Heart right ventricle (tissue), 16 donors: ENCODE results near the gene ZFP42. TPM values are rescaled to one million over a fixed set of nuclear protein-coding genes. Genes with fewer than 3 reads are reported as not detected.

Experiments used
- ATAC-seq, 8 donors: fragments of 200-7000 bp; cut with Tn5 transposase; one replicate each; pipeline ENCODE4 v1.9.1; 2020; ENCODE audit warnings: mild to moderate bottlenecking in 8 of 8, moderate library complexity in 8 of 8, moderate number of reproducible peaks in 1 of 8
- DNase-seq, 2 donors: peaks; one replicate each; pipeline ENCODE4 v3.0.0-alpha.2; 2020
- H3K27ac ChIP-seq, 10 donors: fragments of 200-600 bp; sonication (generic) in 2 of 10; one replicate each; pipeline versions ENCODE4 v1.5.0 to v1.8.0; 2020 to 2022; ENCODE audit warnings: mild to moderate bottlenecking in 3 of 10
- H3K27me3 ChIP-seq, 7 donors: fragments of 200-600 bp; one replicate each; pipeline ENCODE4 v1.8.0; 2021 to 2022; ENCODE audit warnings: mild to moderate bottlenecking in 2 of 7
- H3K36me3 ChIP-seq, 9 donors: fragments of 200-600 bp; sonication (generic) in 1 of 9; one replicate each; pipeline versions ENCODE4 v1.5.0 to v1.8.0; 2020 to 2022; ENCODE audit warnings: mild to moderate bottlenecking in 2 of 9
- H3K4me1 ChIP-seq, 9 donors: fragments of 200-600 bp; sonication (generic) in 1 of 9; one replicate each; pipeline versions ENCODE4 v1.5.0 to v1.8.0; 2020 to 2022; ENCODE audit warnings: mild to moderate bottlenecking in 4 of 9
- H3K4me3 ChIP-seq, 10 donors: fragments of 200-600 bp; sonication (generic) in 2 of 10; one replicate each; pipeline versions ENCODE4 v1.5.0 to v1.8.0; 2020 to 2022; ENCODE audit warnings: mild to moderate bottlenecking in 7 of 10, moderate library complexity in 2 of 10
- H3K9me3 ChIP-seq, 11 donors: fragments of 200-600 bp in 10 of 11; sonication (generic) in 2 of 11; one replicate each; pipeline versions ENCODE4 v1.5.0 to v1.8.0; 2013 to 2022; ENCODE audit warnings: mild to moderate bottlenecking in 2 of 11, control low read depth in 1 of 11, moderate library complexity in 1 of 11
- WGBS, 2 donors: extraction: QIAGEN DNeasy Blood & Tissue Kit; methylation state at CpG; one replicate each; pipeline ENCODE4 v1.1.7; 2013; ENCODE audit warnings: inconsistent platforms in 1 of 2; 5-methylcytosine and 5-hydroxymethylcytosine counted together
- intact Hi-C, 10 donors: fragments of 100-400 bp; cut with DNase I; formaldehyde crosslinking; loops; one replicate each; pipeline versions ENCODE4 v1.11.1 to v1.14.2; 2022
- polyA plus RNA-seq, 2 donors: library from polyadenylated mRNA; stranded (reverse); fragments of 200-250 nt; gene quantifications; one replicate each; pipeline ENCODE4 v1.2.3, GENCODE V29; 2013
- total RNA-seq, 10 donors: library from RNA; stranded (reverse); fragmentation: NEBNext Ultra II Directional in 3 of 10; extraction: Animal tissue kit (Norgen Biotek cat#: 25700) in 3 of 10; gene quantifications; one replicate each; pipeline versions ENCODE4 v1.2.1 to v1.2.4, GENCODE V29; 2021 to 2023
- TF ChIP-seq, protein P1 (sequence below), 9 donors: fragments of 200-600 bp; sonication (generic) in 2 of 9; IDR thresholded peaks; one replicate each; pipeline versions ENCODE4 v1.5.0 to v1.8.0; 2021 to 2022; ENCODE audit warnings: antibody characterized with exemption in 9 of 9, mild to moderate bottlenecking in 5 of 9, moderate library complexity in 1 of 9
- donor health status: Arrhythmogenic right ventricular cardiomyopathy.
- donor health status: ischemic (EF 13 %, LVEDD 7.1; RV severe dilation, severe dysfunction).
- donor health status: healthy with polysubstance abuse.
- donor health status: DM: no; HTN: yes; CAD: no.
- donor health status: DM: no; HTN: no; CAD: no.
- donor health status: ischemic (EF 25% LVEDD 6.9; RV normal size, moderate dysfunction).
- donor health status: ischemic (EF 25% LVEDD 5.7; RV mildly dilated, moderate dysfunction).
- donor health status: healthy.
- donor health status: DM: yes; HTN: yes; CAD: no.
- donor health status: Ischemic cardiomyopathy.
- donor health status: ischemic (EF 35%, LVEDD 5.7; RV mildly dilated, moderate dysfunction).
- donor health status: nonischemic (EF 11% LVEDD 7.7; RV severe dilation, severe dysfunction).
- donor health status: DM: yes; HTN: yes; CAD: no.
- donor health status: PGD.
- donor health status: ischemic (EF 29% LVEDD 5.4; RV normal size, mild dysfunction).
- donor health status: nonischemic (EF 23%, LVEDD 6.1; RV moderate dilation, normal function).

Gene ZFP42
- total and polyA plus RNA-seq, 12 donors: 0.09 TPM; not detected in 11

DNA sequence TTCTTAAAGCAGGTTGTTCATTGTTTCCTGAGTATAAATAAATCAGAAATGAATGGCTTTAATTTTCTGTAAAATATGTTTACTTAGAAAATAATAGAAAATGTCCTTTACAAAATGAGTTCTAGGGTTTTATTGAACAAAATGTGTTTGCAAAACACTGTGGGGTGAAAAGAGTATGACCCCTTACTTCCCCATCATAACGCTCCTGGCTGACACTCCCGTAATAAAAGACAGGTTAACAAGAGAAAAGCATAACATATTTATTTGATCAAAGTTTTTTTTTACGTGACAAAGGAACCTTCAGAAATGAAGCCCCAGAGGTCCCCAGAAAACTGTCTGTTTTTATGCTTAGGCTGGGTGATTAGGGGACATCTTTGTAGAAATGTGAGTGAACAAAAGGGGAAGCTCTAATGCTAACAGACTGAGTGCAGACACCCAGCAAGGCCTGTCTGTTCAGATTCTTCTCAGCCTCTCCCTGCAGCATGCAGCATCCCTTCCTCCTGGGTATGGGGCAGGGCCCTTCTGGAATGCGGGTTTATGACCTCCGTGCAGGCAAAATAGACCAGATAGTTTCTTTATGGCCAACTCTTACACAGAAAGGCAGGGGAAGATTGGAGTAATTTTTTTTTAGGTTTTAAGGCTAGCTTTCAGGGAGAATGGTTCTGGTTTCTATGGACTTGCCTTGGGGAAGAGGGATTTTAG lies 26.1 kb downstream of the ZFP42 start:
- intact Hi-C loops: no loop called here
- Histone ChIP-seq H3K9me3 (peaks cover 0 to 3% (median 0%) of the 10 kb centered on the region in 11 donors), H3K36me3 (no peaks in the 10 kb centered on the region), H3K27ac (no peak overlapping the region), H3K27me3 (peaks cover 0 to 3% (median 0%) of the 10 kb centered on the region in 7 donors), H3K4me3 (no peak overlapping the region), H3K4me1 (no peaks in the 10 kb centered on the region)
- no peak for ATAC-seq
- 56 to 71% methylated on average over 5 of the region's 5 CpGs for WGBS, 2 donors
- TF ChIP-seq, protein P1, sequence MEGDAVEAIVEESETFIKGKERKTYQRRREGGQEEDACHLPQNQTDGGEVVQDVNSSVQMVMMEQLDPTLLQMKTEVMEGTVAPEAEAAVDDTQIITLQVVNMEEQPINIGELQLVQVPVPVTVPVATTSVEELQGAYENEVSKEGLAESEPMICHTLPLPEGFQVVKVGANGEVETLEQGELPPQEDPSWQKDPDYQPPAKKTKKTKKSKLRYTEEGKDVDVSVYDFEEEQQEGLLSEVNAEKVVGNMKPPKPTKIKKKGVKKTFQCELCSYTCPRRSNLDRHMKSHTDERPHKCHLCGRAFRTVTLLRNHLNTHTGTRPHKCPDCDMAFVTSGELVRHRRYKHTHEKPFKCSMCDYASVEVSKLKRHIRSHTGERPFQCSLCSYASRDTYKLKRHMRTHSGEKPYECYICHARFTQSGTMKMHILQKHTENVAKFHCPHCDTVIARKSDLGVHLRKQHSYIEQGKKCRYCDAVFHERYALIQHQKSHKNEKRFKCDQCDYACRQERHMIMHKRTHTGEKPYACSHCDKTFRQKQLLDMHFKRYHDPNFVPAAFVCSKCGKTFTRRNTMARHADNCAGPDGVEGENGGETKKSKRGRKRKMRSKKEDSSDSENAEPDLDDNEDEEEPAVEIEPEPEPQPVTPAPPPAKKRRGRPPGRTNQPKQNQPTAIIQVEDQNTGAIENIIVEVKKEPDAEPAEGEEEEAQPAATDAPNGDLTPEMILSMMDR (IDR thresholded peaks at IDR 0.05): no peak
- no peak for DNase-seq

DNA sequence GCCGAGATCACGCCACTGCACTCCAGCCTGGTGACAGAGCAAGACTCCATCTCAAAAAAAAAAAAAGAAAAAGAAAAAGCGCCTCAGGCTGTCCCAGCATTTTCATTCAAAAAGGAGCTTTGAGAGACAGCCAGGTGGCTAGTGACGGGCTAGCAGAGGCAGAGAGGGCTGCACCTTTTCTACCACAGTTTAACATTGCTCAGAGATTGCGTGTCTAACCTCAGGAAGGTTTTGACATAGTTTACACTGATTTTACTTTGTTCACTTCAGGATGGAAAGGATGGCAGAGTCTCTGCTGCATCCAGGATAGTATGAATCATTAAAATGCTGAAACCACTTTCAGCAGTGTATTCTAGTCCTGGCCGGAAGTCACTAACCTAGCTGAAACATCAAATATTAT lies 28.1 kb downstream of the ZFP42 start:
- no peak overlapping the region for H3K4me3 ChIP-seq
- WGBS, 2 donors: 85 to 88% methylated on average over 6 of the region's 6 CpGs
- TF ChIP-seq, protein P1 (IDR thresholded peaks at IDR 0.05): no peak
- intact Hi-C loops: no loop called here
- H3K4me1 ChIP-seq: no peaks in the 10 kb centered on the region
- ATAC-seq: no peak
- peaks cover 0 to 3% (median 0%) of the 10 kb centered on the region in 11 donors for H3K9me3 ChIP-seq
- no peak overlapping the region for H3K27ac ChIP-seq
- no peaks in the 10 kb centered on the region for H3K36me3 ChIP-seq
- DNase-seq: no peak
- no peaks in the 10 kb centered on the region for H3K27me3 ChIP-seq

DNA sequence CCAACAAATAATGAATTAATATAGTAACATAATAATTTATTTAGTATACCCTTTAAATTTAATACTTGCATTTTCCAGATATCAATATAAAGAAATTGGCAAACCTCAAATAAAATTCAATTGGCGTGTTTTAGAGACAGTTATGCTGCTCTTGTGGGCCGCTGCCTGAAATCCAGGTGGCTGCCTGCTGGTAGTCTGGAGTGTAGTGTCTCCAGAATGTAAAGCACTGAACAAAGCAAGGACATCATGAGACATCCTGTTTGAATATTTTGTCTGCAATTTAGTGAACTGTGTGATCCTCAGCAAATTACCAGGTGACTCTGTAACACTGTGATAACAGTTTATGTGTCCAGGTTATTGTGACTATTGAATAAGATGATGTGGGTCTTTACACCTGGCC lies 29.9 kb downstream of the ZFP42 start:
- no peaks in the 10 kb centered on the region for H3K27me3 ChIP-seq
- TF ChIP-seq, protein P1 (IDR thresholded peaks at IDR 0.05): no peak
- H3K4me1 ChIP-seq: no peaks in the 10 kb centered on the region
- WGBS, 2 donors: 92 to 98% methylated on average over 2 of the region's 2 CpGs
- H3K4me3 ChIP-seq: no peak overlapping the region
- intact Hi-C loops: no loop called here
- no peaks in the 10 kb centered on the region for H3K36me3 ChIP-seq
- ATAC-seq (no peak), DNase-seq (no peak)
- H3K27ac ChIP-seq: no peak overlapping the region
- H3K9me3 ChIP-seq: no peaks in the 10 kb centered on the region

DNA sequence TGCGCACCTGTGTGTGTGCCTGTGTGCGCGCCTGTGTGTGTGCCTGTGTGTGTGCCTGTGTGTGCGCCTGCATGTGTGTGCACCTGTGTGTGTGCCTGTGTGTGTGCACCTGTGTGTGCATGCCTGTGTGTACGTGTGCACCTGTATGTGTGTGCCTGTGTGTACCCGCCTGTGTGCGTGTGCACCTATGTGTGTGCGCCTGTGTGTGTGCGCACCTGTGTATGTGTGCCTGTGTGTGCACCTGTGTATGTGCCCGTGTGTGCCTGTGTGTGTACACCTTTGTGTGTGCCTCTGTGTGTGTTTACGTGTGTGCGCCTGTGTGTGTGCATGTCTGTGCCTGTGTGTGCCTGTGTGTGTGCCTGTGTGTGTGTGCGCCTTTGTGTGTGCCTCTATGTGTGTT lies 33.5 kb downstream of the ZFP42 start:
- no peaks in the 10 kb centered on the region for H3K9me3 ChIP-seq
- H3K27ac ChIP-seq: no peak overlapping the region
- TF ChIP-seq, protein P1 (IDR thresholded peaks at IDR 0.05): no peak
- no peak for DNase-seq
- no peaks in the 10 kb centered on the region for H3K36me3 ChIP-seq
- H3K4me1 ChIP-seq: no peaks in the 10 kb centered on the region
- no peak for ATAC-seq
- intact Hi-C loops: no loop called here
- no peak overlapping the region for H3K4me3 ChIP-seq
- WGBS, 2 donors: 91 to 99% methylated on average over 13 of the region's 13 CpGs
- peaks cover 0 to 22% (median 8%) of the 10 kb centered on the region in 7 donors for H3K27me3 ChIP-seq
